BLaER1 treated with 17β-estradiol and CSF1 and Interleukin-3, amounts not matched to agents 10 nM and 100 nM (cell line): ENCODE data around the gene TMEM52B.

Experiments used
- H3K27ac ChIP-seq, 11 experiments: shearing (Covaris generic); formaldehyde crosslinking; 2 replicates each; pipeline ENCODE4 v1.8.1; 2022
- H3K27me3 ChIP-seq, 11 experiments: shearing (Covaris generic); formaldehyde crosslinking; 2 replicates each; pipeline ENCODE4 v1.8.1; 2022
- H3K36me3 ChIP-seq, 11 experiments: shearing (Covaris generic); formaldehyde crosslinking; 2 replicates each; pipeline ENCODE4 v1.8.1; 2022
- H3K4me1 ChIP-seq, 10 experiments: shearing (Covaris generic); formaldehyde crosslinking; 2 replicates each; pipeline ENCODE4 v1.8.1; 2022
- H3K4me2 ChIP-seq, 11 experiments: shearing (Covaris generic); formaldehyde crosslinking; 2 replicates each; pipeline ENCODE4 v1.8.1; 2022
- H3K4me3 ChIP-seq, 10 experiments: shearing (Covaris generic); formaldehyde crosslinking; 2 replicates each; pipeline ENCODE4 v1.8.1; 2022
- H3K9ac ChIP-seq, 11 experiments: shearing (Covaris generic); formaldehyde crosslinking; 2 replicates each; pipeline ENCODE4 v1.8.1; 2022
- H3K9me3 ChIP-seq, 11 experiments: shearing (Covaris generic); formaldehyde crosslinking; replicated peaks in 1 of 11; 2 replicates each; pipeline ENCODE4 v1.8.1; 2022
- H4K20me1 ChIP-seq, 11 experiments: shearing (Covaris generic); formaldehyde crosslinking; 2 replicates each; pipeline ENCODE4 v1.8.1; 2022
- Cebpa-rat ChIP-seq, 11 experiments: shearing (Covaris generic); IDR thresholded peaks; 2 replicates each; pipeline ENCODE4 v1.8.1; 2022

TMEM52B gene

DNA sequence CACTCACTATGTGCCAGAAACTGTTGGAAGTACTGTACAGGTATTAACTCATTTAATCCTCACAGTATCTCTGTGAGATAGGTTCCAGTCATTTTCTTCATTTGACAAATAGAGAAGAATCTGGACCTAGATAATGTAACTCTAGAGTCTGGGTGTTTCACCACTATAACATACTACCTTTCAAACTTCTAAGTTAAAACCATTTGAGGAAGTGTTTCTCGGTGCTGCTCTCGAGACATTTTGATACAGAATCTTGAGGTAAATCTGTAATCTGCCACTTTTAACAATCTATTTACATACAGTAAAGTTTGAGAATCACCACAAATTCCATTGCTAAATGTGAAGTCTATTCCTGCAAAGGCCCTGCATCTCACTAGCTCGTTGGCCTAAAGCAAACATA, 15.7 kb upstream of the TMEM52B start:
- H3K9me3 ChIP-seq: peaks cover 0 to 7% (median 0%) of the 10 kb centered on the region in 11 experiments; a peak in 4 of 22 replicates
- H3K27ac ChIP-seq: no peak overlapping the region
- H3K4me3 ChIP-seq: no peak overlapping the region
- H4K20me1 ChIP-seq: no peaks in the 10 kb centered on the region
- peaks cover 7 to 97% (median 37%) of the 10 kb centered on the region in 10 experiments; a peak in 17 of 20 replicates for H3K4me1 ChIP-seq
- peak overlapping the region in 2 of 11 experiments; percentile 24 to 29; a peak in 1 of 22 replicates for H3K4me2 ChIP-seq
- H3K36me3 ChIP-seq: peaks cover 0 to 4% (median 0%) of the 10 kb centered on the region in 11 experiments; a peak in 1 of 22 replicates
- no peaks in the 10 kb centered on the region for H3K27me3 ChIP-seq
- TF ChIP-seq Cebpa-rat (IDR thresholded peaks at IDR 0.05): no peak
- H3K9ac ChIP-seq: no peak overlapping the region

DNA sequence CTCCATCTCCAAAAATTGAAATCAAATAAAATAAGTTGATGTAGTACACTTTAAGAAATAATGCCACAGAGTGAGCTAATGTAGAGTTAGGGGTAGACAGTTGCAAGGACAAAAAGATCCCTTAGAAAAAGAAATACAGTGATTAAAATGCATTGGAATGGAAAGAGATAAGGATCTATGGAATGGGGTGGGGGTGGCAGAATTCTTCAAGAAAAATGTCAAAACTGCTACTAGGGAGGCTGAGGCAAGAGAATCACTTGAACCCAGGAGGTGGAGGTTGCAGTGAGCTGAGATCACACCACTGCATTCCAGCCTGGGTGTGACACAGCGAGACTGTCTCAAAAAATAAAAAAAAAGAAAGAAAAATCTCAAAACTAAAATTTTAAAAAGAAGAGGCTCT, 13.4 kb upstream of the TMEM52B start:
- H3K4me1 ChIP-seq: peaks cover 7 to 88% (median 27%) of the 10 kb centered on the region in 10 experiments; a peak in 16 of 20 replicates
- H3K9me3 ChIP-seq: peaks cover 0 to 6% (median 0%) of the 10 kb centered on the region in 11 experiments; a peak in 1 of 22 replicates
- H4K20me1 ChIP-seq: no peaks in the 10 kb centered on the region
- H3K9ac ChIP-seq: no peak overlapping the region
- no peak for TF ChIP-seq Cebpa-rat (IDR thresholded peaks at IDR 0.05)
- H3K27ac ChIP-seq: peak overlapping the region in 3 of 11 experiments; percentile 36 to 83 (median 42); a peak in 4 of 22 replicates
- no peak overlapping the region for H3K4me3 ChIP-seq
- 0 out of 22 replicates have a peak, but pooled peaks cover 0 to 4% (median 0%) of the 10 kb centered on the region in 11 experiments for H3K36me3 ChIP-seq
- peak overlapping the region in 3 of 11 experiments; percentile 67 to 85 (median 81); a peak in 5 of 22 replicates for H3K4me2 ChIP-seq
- no peaks in the 10 kb centered on the region for H3K27me3 ChIP-seq

DNA sequence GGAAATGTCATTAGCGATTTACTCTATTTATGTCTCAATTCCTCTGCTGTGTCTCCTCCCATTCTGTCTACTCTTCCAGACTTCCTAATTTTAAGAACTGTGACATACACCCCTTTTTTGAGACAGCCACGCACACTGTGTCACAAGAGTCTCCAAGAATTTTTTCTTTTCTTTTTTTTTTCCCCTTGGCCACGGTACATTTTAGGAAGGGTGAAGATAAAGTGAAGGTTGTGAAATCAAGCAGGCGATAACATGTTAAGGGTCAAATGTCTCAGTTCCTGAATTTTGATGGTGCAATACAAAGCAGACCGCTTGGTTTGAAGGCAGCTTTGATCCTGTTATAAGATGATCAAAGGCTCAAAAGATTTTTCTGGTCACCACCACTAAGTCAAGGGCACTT, 11.2 kb upstream of the TMEM52B start:
- Histone ChIP-seq H3K4me1 (peaks cover 7 to 88% (median 17%) of the 10 kb centered on the region in 10 experiments; a peak in 16 of 20 replicates), H3K27ac (peak overlapping the region in 9 of 11 experiments; percentile 26 to 84 (median 63); a peak in 15 of 22 replicates), H3K4me3 (no peak overlapping the region), H3K36me3 (0 out of 22 replicates have a peak, but pooled peaks cover 0 to 4% (median 0%) of the 10 kb centered on the region in 11 experiments), H3K9me3 (peaks cover 0 to 6% (median 0%) of the 10 kb centered on the region in 11 experiments; a peak in 1 of 22 replicates), H4K20me1 (no peaks in the 10 kb centered on the region), H3K27me3 (no peaks in the 10 kb centered on the region), H3K9ac (peak overlapping the region in 6 of 11 experiments; percentile 35 to 68 (median 54); a peak in 8 of 22 replicates), H3K4me2 (peak overlapping the region; percentile 2 to 85 (median 46); a peak in 16 of 22 replicates)
- TF ChIP-seq Cebpa-rat (IDR thresholded peaks at IDR 0.05): peak in 10 of 11 experiments; percentile 35 to 93 (median 75); a peak in 16 of 22 replicates

DNA sequence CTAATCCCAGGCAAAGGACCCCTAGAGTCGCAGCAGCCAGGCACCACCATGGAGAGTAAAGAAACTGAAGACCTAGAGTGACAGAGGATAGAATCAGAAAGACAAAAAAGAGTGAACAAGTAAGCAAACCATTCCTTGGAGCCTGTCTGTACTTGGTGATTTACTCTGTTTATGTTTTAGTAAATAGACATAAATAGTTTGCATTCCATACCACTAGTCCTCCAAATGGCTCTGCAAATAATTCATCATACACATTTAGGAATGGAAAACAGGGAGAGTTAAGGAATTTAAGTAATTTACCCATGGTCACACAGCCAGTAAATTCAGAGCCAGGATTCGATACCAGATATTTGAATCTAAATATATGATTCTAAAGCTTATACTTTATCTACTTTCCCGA, 9.7 kb upstream of the TMEM52B start:
- Histone ChIP-seq H3K27ac (peak overlapping the region in 4 of 11 experiments; percentile 17 to 84 (median 82); a peak in 6 of 22 replicates), H3K9me3 (peaks cover 0 to 6% (median 0%) of the 10 kb centered on the region in 11 experiments; a peak in 1 of 22 replicates), H3K36me3 (0 out of 22 replicates have a peak, but pooled peaks cover 0 to 4% (median 0%) of the 10 kb centered on the region in 11 experiments), H3K4me2 (peak overlapping the region in 3 of 11 experiments; percentile 14 to 67 (median 50); a peak in 4 of 22 replicates), H4K20me1 (no peaks in the 10 kb centered on the region), H3K9ac (no peak overlapping the region), H3K4me3 (no peak overlapping the region; a peak in 1 of 20 replicates), H3K4me1 (peaks cover 7 to 78% (median 17%) of the 10 kb centered on the region in 10 experiments; a peak in 16 of 20 replicates), H3K27me3 (no peaks in the 10 kb centered on the region)
- TF ChIP-seq Cebpa-rat (IDR thresholded peaks at IDR 0.05): no peak

GRCh38 chr12:10170216-10170615, 8.6 kb upstream of the TMEM52B start:
- 0 out of 22 replicates have a peak, but pooled peaks cover 0 to 3% (median 0%) of the 10 kb centered on the region in 11 experiments for H3K36me3 ChIP-seq
- peak overlapping the region in 4 of 11 experiments; percentile 10 to 78 (median 50); a peak in 4 of 22 replicates for H3K4me2 ChIP-seq
- no peak for TF ChIP-seq Cebpa-rat (IDR thresholded peaks at IDR 0.05)
- H3K9me3 ChIP-seq: peaks cover 0 to 6% (median 0%) of the 10 kb centered on the region in 11 experiments; a peak in 1 of 22 replicates
- peak overlapping the region in 1 of 10 experiments; percentile 4; a peak in 1 of 20 replicates for H3K4me3 ChIP-seq
- H4K20me1 ChIP-seq: no peaks in the 10 kb centered on the region
- H3K27ac ChIP-seq: peak overlapping the region in 1 of 11 experiments; percentile 24; a peak in 1 of 22 replicates
- H3K4me1 ChIP-seq: peaks cover 7 to 70% (median 17%) of the 10 kb centered on the region in 10 experiments; a peak in 16 of 20 replicates
- no peak overlapping the region for H3K9ac ChIP-seq
- no peaks in the 10 kb centered on the region for H3K27me3 ChIP-seq

DNA sequence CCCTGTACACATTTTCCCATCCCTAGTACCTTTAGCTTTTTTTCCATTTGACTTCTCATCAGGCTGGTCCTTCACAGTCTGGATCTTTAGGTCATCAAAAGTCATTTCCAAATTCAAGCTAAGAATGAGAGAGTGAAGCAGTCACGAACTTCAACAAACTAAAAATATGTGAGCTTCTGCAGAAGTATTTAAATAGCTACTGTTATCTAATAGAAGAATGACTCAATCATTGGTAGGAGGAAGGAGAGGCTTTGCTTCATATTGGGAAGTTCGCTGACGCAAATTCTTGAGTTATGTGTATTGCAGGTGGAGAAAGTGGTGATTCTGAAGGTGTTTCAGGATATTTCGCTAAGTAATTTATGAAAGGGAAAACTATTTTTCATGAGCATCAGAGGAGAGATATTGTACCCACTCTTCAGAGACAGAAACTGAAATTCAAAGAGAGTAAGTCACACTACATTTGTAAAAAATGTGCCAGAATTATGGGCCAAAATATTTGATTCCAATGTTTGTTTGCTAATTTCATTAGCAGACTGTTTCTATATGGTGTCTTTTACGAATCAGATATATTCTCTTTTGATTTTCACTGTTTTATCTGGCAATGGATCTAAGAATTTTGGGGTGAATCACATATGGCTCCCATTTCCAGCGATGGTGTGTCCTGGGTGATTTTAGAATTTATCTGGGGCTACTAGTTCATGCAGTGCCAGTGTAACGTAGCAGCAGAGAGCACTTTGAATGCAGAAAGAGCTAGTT, 6.7 kb upstream of the TMEM52B start, which contains the start of gene OLR1:
TSS of gene OLR1 (minus strand) at position 160 of the 756 bp plus-strand sequence. CDS start at position 105, 55 bp downstream.
- Histone ChIP-seq H3K9ac (peak within 1 kb of the TSS in 1 of 11 experiments; percentile 12; a peak in 1 of 22 replicates), H3K27ac (peak within 1 kb of the TSS in 2 of 11 experiments; percentile 22 to 42; a peak in 3 of 22 replicates), H3K4me3 (peak within 1 kb of the TSS in 2 of 10 experiments; percentile 3 to 34; a peak in 2 of 20 replicates), H4K20me1 (no peaks in the 10 kb centered on the region), H3K9me3 (peaks cover 0 to 2% (median 0%) of the 10 kb centered on the region in 11 experiments; a peak in 1 of 22 replicates), H3K36me3 (no peaks in the 10 kb centered on the region), H3K4me2 (peak within 1 kb of the TSS in 4 of 11 experiments; percentile 52 to 78 (median 65); a peak in 8 of 22 replicates), H3K27me3 (no peaks in the 10 kb centered on the region), H3K4me1 (peaks cover 5 to 50% (median 9%) of the 10 kb centered on the region in 10 experiments; a peak in 16 of 20 replicates)
- TF ChIP-seq Cebpa-rat (IDR thresholded peaks at IDR 0.05): no peak

DNA sequence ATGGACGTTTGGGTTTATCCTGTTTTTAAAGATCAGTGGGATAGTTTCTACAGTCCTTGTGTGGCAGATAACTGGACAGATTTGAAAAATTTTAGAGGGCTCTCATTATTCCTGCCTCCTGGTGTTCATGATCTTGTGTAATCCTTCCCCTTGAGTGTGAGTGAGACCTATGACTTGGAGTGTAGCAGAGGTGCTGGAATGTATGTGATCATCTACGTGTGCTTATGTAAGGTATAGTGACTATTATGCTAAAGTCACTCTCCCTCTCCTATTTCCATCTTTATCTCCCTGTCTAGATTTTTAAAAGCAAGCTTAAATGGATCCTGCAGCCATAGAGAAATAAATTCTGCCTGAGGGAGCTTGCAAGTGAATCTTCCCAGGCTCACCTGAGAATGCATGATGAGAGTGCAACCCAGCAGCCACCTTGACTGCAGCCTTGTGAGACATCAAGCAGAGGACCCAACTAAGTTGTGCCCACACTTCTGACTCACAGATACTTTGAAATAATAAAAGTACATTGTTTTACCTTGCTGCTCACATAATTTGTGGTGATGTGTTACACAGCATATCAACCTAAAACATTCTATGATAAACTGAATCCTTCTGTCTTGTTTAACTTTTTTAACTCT, 3.7 kb upstream of the TMEM52B start:
- H3K9me3 ChIP-seq: no peaks in the 10 kb centered on the region
- H3K36me3 ChIP-seq: no peaks in the 10 kb centered on the region
- no peak overlapping the region for H3K27ac ChIP-seq
- H3K4me2 ChIP-seq: no peak overlapping the region
- no peak overlapping the region for H3K9ac ChIP-seq
- TF ChIP-seq Cebpa-rat (IDR thresholded peaks at IDR 0.05): no peak
- H4K20me1 ChIP-seq: no peaks in the 10 kb centered on the region
- no peak overlapping the region for H3K4me3 ChIP-seq
- H3K4me1 ChIP-seq: peaks cover 0 to 40% (median 0%) of the 10 kb centered on the region in 10 experiments; a peak in 8 of 20 replicates
- no peaks in the 10 kb centered on the region for H3K27me3 ChIP-seq

GRCh38 chr12:10175846-10176636, 2.8 kb upstream of the TMEM52B start:
- Histone ChIP-seq H3K4me1 (peaks cover 0 to 37% (median 0%) of the 10 kb centered on the region in 10 experiments; a peak in 8 of 20 replicates), H3K4me2 (no peak overlapping the region), H4K20me1 (no peaks in the 10 kb centered on the region), H3K36me3 (no peaks in the 10 kb centered on the region), H3K9ac (no peak overlapping the region), H3K4me3 (no peak overlapping the region), H3K9me3 (no peaks in the 10 kb centered on the region), H3K27ac (no peak overlapping the region), H3K27me3 (no peaks in the 10 kb centered on the region)
- TF ChIP-seq Cebpa-rat (IDR thresholded peaks at IDR 0.05): no peak
